Activated CD8-positive, alpha-beta T cell treated with anti-CD3 and anti-CD28 coated beads for 36 hours (primary cell): ENCODE data around the gene BRSK2. TPM values are rescaled to one million over a fixed set of nuclear protein-coding genes. Genes with fewer than 3 reads are reported as not detected.

Experiments used
- ATAC-seq: fragments of 200-7000 bp; cut with Tn5 transposase; one replicate; pipeline ENCODE4 v1.10.0; 2021; ENCODE audit warnings: mild to moderate bottlenecking, moderate library complexity
- CTCF ChIA-PET: fragments of 350-600 bp; sonication (Branson Sonifier 250); formaldehyde crosslinking; loops from one replicate; lab custom pipeline; 2021; ENCODE audit warnings: antibody characterized with exemption; lab: Charles Lee
- POLR2A ChIA-PET: fragments of 350-600 bp; sonication (Branson Sonifier 250); formaldehyde crosslinking; loops from one replicate; lab custom pipeline; 2021; ENCODE audit warnings: antibody characterized with exemption; lab: Charles Lee
- DNase-seq: peaks from one replicate; pipeline ENCODE4 v3.0.0-alpha.2; 2020
- H3K27ac Mint-ChIP-seq: one replicate; pipeline ENCODE4 v1.8.0; 2021; ENCODE audit warnings: mild to moderate bottlenecking, mixed read lengths
- H3K27me3 Mint-ChIP-seq: one replicate; pipeline ENCODE4 v1.8.0; 2021; ENCODE audit warnings: mixed read lengths
- H3K36me3 Mint-ChIP-seq: one replicate; pipeline ENCODE4 v1.8.0; 2021; ENCODE audit warnings: low read depth, mixed read lengths
- H3K4me1 Mint-ChIP-seq: one replicate; pipeline ENCODE4 v1.8.0; 2021; ENCODE audit warnings: low read depth, mixed read lengths
- H3K4me3 Mint-ChIP-seq: one replicate; pipeline ENCODE4 v1.8.0; 2021; ENCODE audit warnings: mild to moderate bottlenecking, moderate library complexity, mixed read lengths
- H3K9me3 Mint-ChIP-seq: one replicate; pipeline ENCODE4 v1.8.0; 2021; ENCODE audit warnings: mixed read lengths
- CTCF ChIP-seq: fragments of 200-600 bp; IDR thresholded peaks from one replicate; pipeline ENCODE4 v1.8.0; 2022; ENCODE audit warnings: antibody characterized with exemption, mild to moderate bottlenecking
- intact Hi-C: fragments of 100-400 bp; cut with micrococcal nuclease; formaldehyde crosslinking; loops from one replicate; pipeline ENCODE4 v1.10.0; 2022
- total RNA-seq, 2 experiments: library from RNA; stranded (reverse); gene quantifications; one replicate each; pipeline ENCODE4 v1.2.3, GENCODE V29; 2021

The BRSK2 gene
- total RNA-seq, 2 experiments from 2014 or later, result 1.1 to 2.0 TPM

DNA sequence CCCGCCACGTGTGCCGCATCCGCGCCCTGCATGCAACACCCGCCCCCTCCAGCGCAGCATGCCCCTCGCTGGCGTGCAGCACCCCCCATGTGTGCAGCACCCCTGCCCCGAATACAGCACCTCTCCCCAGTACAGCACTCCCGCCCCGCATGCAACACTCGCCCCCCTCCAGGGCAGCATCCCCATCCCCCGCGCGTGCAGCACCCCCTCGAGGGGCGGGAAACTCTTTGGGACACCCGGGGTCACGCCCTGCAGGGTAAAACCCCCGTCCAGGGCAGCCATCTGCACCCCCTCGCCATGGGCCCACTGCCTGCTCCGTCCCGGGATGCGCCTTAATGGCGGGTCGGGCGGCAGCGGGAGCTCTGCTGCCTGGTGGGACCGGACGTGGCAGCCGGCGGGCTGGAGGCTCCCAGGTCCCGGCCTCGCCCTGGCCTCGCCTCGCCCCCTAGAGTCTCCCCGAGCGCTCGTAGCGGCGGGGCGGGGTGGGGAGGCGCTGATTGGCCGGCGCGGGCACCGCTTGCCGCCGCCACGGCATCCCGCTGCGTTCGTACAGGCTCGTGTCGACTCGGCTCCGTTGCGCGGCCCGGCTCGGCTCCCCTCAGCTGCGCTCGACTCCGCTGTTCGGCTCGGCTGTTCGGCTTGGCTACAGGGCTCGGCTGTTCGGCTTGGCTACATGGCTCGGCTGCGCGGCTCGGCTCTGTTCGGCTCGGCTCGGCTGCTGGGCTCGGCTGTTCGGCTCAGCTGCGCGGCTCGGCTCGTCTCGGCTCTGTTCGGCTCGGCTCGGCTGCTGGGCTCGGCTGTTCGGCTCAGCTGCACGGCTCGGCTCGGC, 417 bp upstream of the BRSK2 start:
- CTCF ChIA-PET, result interaction anchor here (1.4 kb wide), 1 partner anchor 78 kb away, joined by 5 read pairs; no protein-coding TSS in a partner anchor

DNA sequence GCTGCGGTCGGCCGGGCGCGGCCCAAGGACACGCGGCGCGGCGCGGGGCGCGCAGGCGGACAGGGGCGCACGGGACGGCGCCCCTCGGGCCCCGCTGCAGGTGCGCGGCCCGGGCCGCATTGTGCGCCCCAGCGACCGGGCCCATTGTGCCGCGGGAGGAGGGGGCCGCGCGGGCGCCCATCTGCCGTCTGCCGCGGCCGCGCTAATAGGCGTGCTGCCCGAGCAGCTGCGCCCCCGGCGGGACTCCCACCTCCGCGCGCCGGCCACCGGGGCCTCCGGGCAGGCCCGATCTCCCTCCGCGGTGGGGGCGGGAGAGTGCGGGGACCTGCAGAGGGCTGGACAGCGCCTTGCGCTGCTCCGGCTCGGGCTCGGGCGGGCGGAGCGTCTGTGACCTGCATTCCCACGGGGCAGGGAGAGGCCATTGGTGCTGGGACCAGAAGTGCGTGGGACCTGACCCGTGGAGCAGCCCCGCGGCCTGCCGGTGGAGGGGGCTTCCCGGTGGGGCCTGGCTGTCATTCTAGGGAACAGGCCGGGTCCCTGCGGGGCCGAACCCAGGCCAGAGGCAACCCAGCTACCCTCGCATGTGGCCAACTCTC, 933 bp downstream of the BRSK2 start:
- Mint-ChIP-seq H3K36me3 (no peaks in the 10 kb centered on the region), H3K4me1 (peaks cover 11% of the 10 kb centered on the region), H3K9me3 (no peaks in the 10 kb centered on the region), H3K27me3 (peaks cover 21% of the 10 kb centered on the region), H3K4me3 (no peak overlapping the region), H3K27ac (no peak overlapping the region)
- DNase-seq, result no peak
- ATAC-seq, result no peak
- CTCF ChIA-PET, result no interaction called here
- no peak for TF ChIP-seq CTCF
- intact Hi-C loops, result no loop called here
- POLR2A ChIA-PET, result interaction anchor here (1.0 kb wide), 1 partner anchor 10 kb away, joined by 3 read pairs; no protein-coding TSS in a partner anchor

More for the DNA sequence above, 417 bp upstream of the BRSK2 start:
- intact Hi-C loops, result no loop called here
- no peaks in the 10 kb centered on the region for H3K9me3 Mint-ChIP-seq
- ATAC-seq (peak; percentile 97), DNase-seq (peak; percentile 97)
- H3K36me3 Mint-ChIP-seq, result no peaks in the 10 kb centered on the region
- H3K4me3 Mint-ChIP-seq, result peak overlapping the region; percentile 69
- TF ChIP-seq CTCF, result peak; percentile 20
- no peak overlapping the region for H3K27ac Mint-ChIP-seq
- peaks cover 17% of the 10 kb centered on the region for H3K4me1 Mint-ChIP-seq
- POLR2A ChIA-PET, result interaction anchor here (1.0 kb wide), 1 partner anchor 78 kb away, joined by 4 read pairs; no protein-coding TSS in a partner anchor
- peaks cover 21% of the 10 kb centered on the region for H3K27me3 Mint-ChIP-seq

DNA sequence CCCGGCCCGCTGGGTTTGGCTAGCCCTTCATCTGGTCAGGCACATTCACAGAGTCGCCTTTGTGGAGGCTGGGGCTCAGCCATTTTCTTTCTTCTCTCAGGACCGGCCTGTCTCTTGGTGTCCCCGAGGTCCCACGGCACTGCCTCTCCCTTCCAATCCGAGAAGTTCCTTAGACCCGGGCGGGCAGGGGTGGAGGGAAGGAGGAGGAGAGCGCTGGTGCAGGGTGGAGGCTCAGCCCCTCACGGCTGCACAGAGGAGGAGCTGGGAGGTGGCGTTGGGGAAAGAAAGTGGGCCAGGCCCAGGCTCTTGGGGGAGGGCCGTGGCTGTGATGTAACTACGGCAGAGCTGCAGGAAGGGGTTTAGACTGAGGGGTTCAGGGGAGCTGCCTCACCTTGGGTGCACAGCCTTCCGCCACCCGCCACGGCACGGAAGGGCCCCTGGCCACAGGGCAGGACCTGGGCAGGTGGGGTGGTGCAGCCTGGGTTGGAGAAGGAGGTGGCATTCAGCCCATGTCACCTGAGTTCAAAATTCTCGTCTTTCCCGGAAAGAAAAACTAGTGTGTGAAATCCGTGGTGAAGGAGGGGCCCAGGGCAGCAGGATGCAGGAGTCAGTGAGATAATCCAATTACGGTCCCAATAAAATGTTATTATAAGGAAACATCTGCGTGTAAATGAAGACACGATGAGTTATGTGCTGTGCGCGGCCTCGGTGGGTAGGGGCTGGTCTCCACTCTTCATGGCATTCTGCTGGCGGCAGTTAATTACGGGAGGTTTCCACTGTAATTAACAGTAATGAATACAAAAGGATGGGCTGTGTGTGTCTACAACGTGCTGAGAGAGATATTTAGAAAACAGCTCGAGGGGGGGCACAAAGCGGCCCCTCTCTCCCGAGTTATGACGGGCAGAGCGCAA, 1.7 kb downstream of the BRSK2 start:
- ATAC-seq (no peak), DNase-seq (no peak)
- POLR2A ChIA-PET, result interaction anchor here (1.0 to 1.2 kb wide), 3 partner anchors 10 to 21 kb away, joined by 3 read pairs; no protein-coding TSS in a partner anchor
- Mint-ChIP-seq H3K27me3 (peaks cover 21% of the 10 kb centered on the region), H3K27ac (no peak overlapping the region), H3K4me1 (peaks cover 11% of the 10 kb centered on the region), H3K36me3 (no peaks in the 10 kb centered on the region), H3K9me3 (no peaks in the 10 kb centered on the region), H3K4me3 (no peak overlapping the region)
- CTCF ChIA-PET, result no interaction called here
- TF ChIP-seq CTCF, result no peak
- intact Hi-C loops, result no loop called here

DNA sequence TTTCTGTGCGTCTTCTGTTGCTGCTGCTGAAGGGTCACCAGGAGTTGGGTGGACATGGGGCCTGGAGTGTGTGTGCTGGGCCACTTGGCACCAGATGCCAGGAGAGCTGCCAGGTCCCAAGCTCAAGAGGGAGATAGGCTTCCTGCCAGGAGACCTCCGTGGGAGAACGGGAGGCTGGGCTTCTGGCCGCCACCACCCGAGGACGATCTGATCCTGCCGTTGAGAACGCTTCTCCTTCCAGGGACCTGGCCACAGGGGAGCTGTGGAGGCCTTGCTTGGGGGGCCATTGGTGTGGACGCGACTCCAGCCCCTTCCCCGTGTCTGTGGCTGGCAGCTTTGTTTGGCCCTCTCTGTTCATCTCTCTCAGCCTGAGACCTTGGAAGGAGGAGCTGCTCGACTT, 2.4 kb downstream of the BRSK2 start:
- no peaks in the 10 kb centered on the region for H3K36me3 Mint-ChIP-seq
- ATAC-seq (no peak), DNase-seq (no peak)
- intact Hi-C loops, result no loop called here
- H3K27ac Mint-ChIP-seq, result no peak overlapping the region
- H3K4me1 Mint-ChIP-seq, result peaks cover 11% of the 10 kb centered on the region
- H3K9me3 Mint-ChIP-seq, result no peaks in the 10 kb centered on the region
- ChIA-PET POLR2A (interaction anchor here (1.1 to 1.2 kb wide), 2 partner anchors 11 to 21 kb away, joined by 3 read pairs; no protein-coding TSS in a partner anchor), CTCF (no interaction called here)
- no peak overlapping the region for H3K4me3 Mint-ChIP-seq
- peaks cover 21% of the 10 kb centered on the region for H3K27me3 Mint-ChIP-seq
- no peak for TF ChIP-seq CTCF
